ENCODE results near the gene KRTAP4-9.
"Not testable (repeated sequence)": the region's sequence is repeated elsewhere in the genome, so short reads cannot be mapped to it uniquely, and the experiment has no call there.

KRTAP4-9 gene

GRCh38 chr17:41096055-41096454 lies 9.1 kb upstream of the KRTAP4-9 start:
- no peak for DNase-seq (ENCODE audit: low read depth)
- TF ChIP-seq POLR2A (IDR thresholded peaks at IDR 0.05; ENCODE audit: extremely low read depth, insufficient read length) = no peak
- TF ChIP-seq MAX (IDR thresholded peaks at IDR 0.05; ENCODE audit: low read depth, low read length) = no peak
- no peak for TF ChIP-seq MYC (IDR thresholded peaks at IDR 0.05; ENCODE audit: low read depth, low read length)
- no peak for TF ChIP-seq CTCF (IDR thresholded peaks at IDR 0.05; ENCODE audit: low read depth, low read length)
- H3K4me3 ChIP-seq (ENCODE audit: low read depth, low read length) = no peak overlapping the region

GRCh38 chr17:41098042-41098441 lies 7.1 kb upstream of the KRTAP4-9 start, which contains the start of gene KRTAP4-8:
TSS of gene KRTAP4-8 (minus strand) at chr17:41098142. CDS start at chr17:41098084, 58 bp downstream.
- DNase-seq (ENCODE audit: low read depth) = no peak
- TF ChIP-seq MAX (IDR thresholded peaks at IDR 0.05; ENCODE audit: low read depth, low read length) (no peak), POLR2A (IDR thresholded peaks at IDR 0.05; ENCODE audit: extremely low read depth, insufficient read length) (no peak)
- no peak within 1 kb of the TSS for H3K4me3 ChIP-seq (ENCODE audit: low read depth, low read length)

GRCh38 chr17:41098481-41098880 lies 6.7 kb upstream of the KRTAP4-9 start:
- DNase-seq (ENCODE audit: low read depth) = no peak
- H3K4me3 ChIP-seq (ENCODE audit: low read depth, low read length) = no peak overlapping the region
- TF ChIP-seq MAX (IDR thresholded peaks at IDR 0.05; ENCODE audit: low read depth, low read length) (no peak), MYC (IDR thresholded peaks at IDR 0.05; ENCODE audit: low read depth, low read length) (no peak), CTCF (IDR thresholded peaks at IDR 0.05; ENCODE audit: low read depth, low read length) (no peak), POLR2A (IDR thresholded peaks at IDR 0.05; ENCODE audit: extremely low read depth, insufficient read length) (no peak)

- not testable (repeated sequence) for H3K4me3 ChIP-seq (ENCODE audit: low read depth, low read length); DNase-seq (ENCODE audit: low read depth)
Measured at GRCh38 chr17:41099682-41100480, 5.3 kb upstream of the KRTAP4-9 start.

- TF ChIP-seq POLR2A (IDR thresholded peaks at IDR 0.05; ENCODE audit: extremely low read depth, insufficient read length) (no peak), MAX (IDR thresholded peaks at IDR 0.05; ENCODE audit: low read depth, low read length) (no peak), MYC (IDR thresholded peaks at IDR 0.05; ENCODE audit: low read depth, low read length) (no peak), CTCF (IDR thresholded peaks at IDR 0.05; ENCODE audit: low read depth, low read length) (no peak)
- DNase-seq (ENCODE audit: low read depth) = no peak
- no peak within 1 kb of the TSS for H3K4me3 ChIP-seq (ENCODE audit: low read depth, low read length)
Measured at GRCh38 chr17:41101586-41102259, 3.5 kb upstream of the KRTAP4-9 start, which contains the start of gene KRTAP4-16. TSS of gene KRTAP4-16 (minus strand) at chr17:41102209. CDS start at chr17:41102209, 0 bp downstream.

GRCh38 chr17:41103896-41104295 lies 1.3 kb upstream of the KRTAP4-9 start:
- no peak for DNase-seq (ENCODE audit: low read depth)
- TF ChIP-seq CTCF (IDR thresholded peaks at IDR 0.05; ENCODE audit: low read depth, low read length) = no peak
- no peak for TF ChIP-seq MAX (IDR thresholded peaks at IDR 0.05; ENCODE audit: low read depth, low read length)
- TF ChIP-seq MYC (IDR thresholded peaks at IDR 0.05; ENCODE audit: low read depth, low read length) = no peak
- no peak for TF ChIP-seq POLR2A (IDR thresholded peaks at IDR 0.05; ENCODE audit: extremely low read depth, insufficient read length)
- no peak overlapping the region for H3K4me3 ChIP-seq (ENCODE audit: low read depth, low read length)

GRCh38 chr17:41104386-41105038 lies 677 bp upstream of the KRTAP4-9 start:
- H3K4me3 ChIP-seq (ENCODE audit: low read depth, low read length); DNase-seq (ENCODE audit: low read depth): not testable (repeated sequence)

Data from NB4 (cell line).